ENCODE measurements around the gene CROT.

The CROT gene

GRCh38 chr7:87391020-87391701 is 45.7 kb downstream of the CROT start:
- no peak for DNase-seq (ENCODE audit: low spot score)
- TF ChIP-seq, protein P1, sequence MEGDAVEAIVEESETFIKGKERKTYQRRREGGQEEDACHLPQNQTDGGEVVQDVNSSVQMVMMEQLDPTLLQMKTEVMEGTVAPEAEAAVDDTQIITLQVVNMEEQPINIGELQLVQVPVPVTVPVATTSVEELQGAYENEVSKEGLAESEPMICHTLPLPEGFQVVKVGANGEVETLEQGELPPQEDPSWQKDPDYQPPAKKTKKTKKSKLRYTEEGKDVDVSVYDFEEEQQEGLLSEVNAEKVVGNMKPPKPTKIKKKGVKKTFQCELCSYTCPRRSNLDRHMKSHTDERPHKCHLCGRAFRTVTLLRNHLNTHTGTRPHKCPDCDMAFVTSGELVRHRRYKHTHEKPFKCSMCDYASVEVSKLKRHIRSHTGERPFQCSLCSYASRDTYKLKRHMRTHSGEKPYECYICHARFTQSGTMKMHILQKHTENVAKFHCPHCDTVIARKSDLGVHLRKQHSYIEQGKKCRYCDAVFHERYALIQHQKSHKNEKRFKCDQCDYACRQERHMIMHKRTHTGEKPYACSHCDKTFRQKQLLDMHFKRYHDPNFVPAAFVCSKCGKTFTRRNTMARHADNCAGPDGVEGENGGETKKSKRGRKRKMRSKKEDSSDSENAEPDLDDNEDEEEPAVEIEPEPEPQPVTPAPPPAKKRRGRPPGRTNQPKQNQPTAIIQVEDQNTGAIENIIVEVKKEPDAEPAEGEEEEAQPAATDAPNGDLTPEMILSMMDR (IDR thresholded peaks at IDR 0.05; ENCODE audit: extremely low read depth, missing control alignments), result no peak

DNA sequence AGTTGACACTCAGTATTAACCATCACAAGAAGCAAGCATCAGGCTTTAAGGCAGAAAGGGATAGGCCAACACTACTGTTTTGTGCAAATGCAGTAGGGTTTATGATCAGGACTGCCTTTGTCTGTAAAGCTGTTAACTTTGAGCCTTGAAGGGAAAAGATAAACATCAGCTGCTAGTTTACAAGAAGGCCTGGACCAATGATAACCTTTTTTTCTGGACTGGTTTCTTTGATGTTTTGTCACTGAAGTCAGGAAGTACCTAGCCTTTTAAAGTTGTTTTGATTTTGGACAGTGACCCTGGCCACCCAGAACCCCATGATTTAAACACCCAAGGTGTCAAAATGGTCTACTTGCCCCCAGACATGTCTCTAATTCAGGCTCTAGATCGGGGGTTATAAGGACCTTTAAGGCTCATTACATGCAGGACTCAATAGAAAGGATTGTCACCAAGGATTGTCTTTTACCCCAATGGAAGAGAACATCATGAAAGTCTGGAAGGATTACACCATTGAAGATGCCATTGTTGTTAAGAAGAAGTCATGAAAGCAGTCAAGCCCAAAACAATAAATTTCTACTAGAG is 50.1 kb downstream of the CROT start:
- TF ChIP-seq, protein P1 (IDR thresholded peaks at IDR 0.05; ENCODE audit: extremely low read depth, missing control alignments), result no peak
- no peak for DNase-seq (ENCODE audit: low spot score)

GRCh38 chr7:87398446-87398845 is 53.0 kb downstream of the CROT start:
- TF ChIP-seq, protein P1 (IDR thresholded peaks at IDR 0.05; ENCODE audit: extremely low read depth, missing control alignments), result no peak
- DNase-seq (ENCODE audit: low spot score), result no peak

- DNase-seq (ENCODE audit: low spot score), result no peak
- TF ChIP-seq, protein P1 (IDR thresholded peaks at IDR 0.05; ENCODE audit: extremely low read depth, missing control alignments), result no peak
Measured at GRCh38 chr7:87404674-87405073, 59.2 kb downstream of the CROT start.

GRCh38 chr7:87411186-87411585 is 65.7 kb downstream of the CROT start:
- TF ChIP-seq, protein P1 (IDR thresholded peaks at IDR 0.05; ENCODE audit: extremely low read depth, missing control alignments), result no peak
- DNase-seq (ENCODE audit: low spot score), result no peak

- DNase-seq (ENCODE audit: low spot score), result no peak
Measured at GRCh38 chr7:87413029-87413428, 67.6 kb downstream of the CROT start.

More at GRCh38 chr7:87413029-87413428, 67.6 kb downstream of the CROT start:
- TF ChIP-seq, protein P1 (IDR thresholded peaks at IDR 0.05; ENCODE audit: extremely low read depth, missing control alignments), result no peak
